ENCODE data around the gene UBR1. TPM values are rescaled to one million over a fixed set of nuclear protein-coding genes. Genes with fewer than 3 reads are reported as not detected.

The UBR1 gene
- total RNA-seq, 1 experiment from 2014 or later = 18.9 TPM

DNA sequence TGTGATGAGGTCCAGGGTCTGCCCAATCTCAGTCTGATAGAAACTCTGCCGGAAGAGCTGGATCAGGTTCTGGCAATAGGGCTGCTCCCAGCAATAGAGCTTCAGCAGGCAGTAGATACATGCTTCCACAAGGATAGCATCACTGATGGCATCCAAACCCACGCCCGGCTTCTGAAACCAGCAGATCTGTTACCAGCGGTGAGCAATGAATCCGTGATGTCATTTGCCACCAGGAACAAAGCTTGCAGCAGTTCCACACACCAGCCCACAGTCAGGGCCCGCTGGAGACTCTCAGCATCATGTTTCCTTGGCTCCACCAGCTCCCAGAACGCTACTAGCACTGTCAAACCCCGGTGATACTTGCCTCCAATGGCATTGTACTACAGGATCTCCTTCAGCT is 166.0 kb downstream of the UBR1 start (continued):
- TF ChIP-seq OVOL2 (CRISPR knock-in tag; IDR thresholded peaks at IDR 0.05; ENCODE audit: borderline replicate concordance) (no peak), MYBL2 (CRISPR knock-in tag; IDR thresholded peaks at IDR 0.05) (no peak), IRF2 (CRISPR knock-in tag; IDR thresholded peaks at IDR 0.05; ENCODE audit: borderline replicate concordance, low read depth) (no peak), SMAD4 (CRISPR knock-in tag; IDR thresholded peaks at IDR 0.05) (no peak), ELF4 (CRISPR knock-in tag; IDR thresholded peaks at IDR 0.05; ENCODE audit: low read depth) (no peak)
- TF ChIP-seq, protein P1, sequence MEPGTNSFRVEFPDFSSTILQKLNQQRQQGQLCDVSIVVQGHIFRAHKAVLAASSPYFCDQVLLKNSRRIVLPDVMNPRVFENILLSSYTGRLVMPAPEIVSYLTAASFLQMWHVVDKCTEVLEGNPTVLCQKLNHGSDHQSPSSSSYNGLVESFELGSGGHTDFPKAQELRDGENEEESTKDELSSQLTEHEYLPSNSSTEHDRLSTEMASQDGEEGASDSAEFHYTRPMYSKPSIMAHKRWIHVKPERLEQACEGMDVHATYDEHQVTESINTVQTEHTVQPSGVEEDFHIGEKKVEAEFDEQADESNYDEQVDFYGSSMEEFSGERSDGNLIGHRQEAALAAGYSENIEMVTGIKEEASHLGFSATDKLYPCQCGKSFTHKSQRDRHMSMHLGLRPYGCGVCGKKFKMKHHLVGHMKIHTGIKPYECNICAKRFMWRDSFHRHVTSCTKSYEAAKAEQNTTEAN (CRISPR knock-in tag; IDR thresholded peaks at IDR 0.05) = no peak
- TF ChIP-seq, protein P2, sequence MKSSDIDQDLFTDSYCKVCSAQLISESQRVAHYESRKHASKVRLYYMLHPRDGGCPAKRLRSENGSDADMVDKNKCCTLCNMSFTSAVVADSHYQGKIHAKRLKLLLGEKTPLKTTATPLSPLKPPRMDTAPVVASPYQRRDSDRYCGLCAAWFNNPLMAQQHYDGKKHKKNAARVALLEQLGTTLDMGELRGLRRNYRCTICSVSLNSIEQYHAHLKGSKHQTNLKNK (CRISPR knock-in tag; IDR thresholded peaks at IDR 0.05) = no peak

- Mint-ChIP-seq H3K36me3 (no peaks in the 10 kb centered on the region), H3K27me3 (ENCODE audit: low read depth) (no peaks in the 10 kb centered on the region), H3K4me1 (no peaks in the 10 kb centered on the region), H3K9me3 (peaks cover 6% of the 10 kb centered on the region; the same call in 1 of the 2 replicates), H3K27ac (no peak overlapping the region), H3K4me3 (no peak overlapping the region)
- ATAC-seq = no peak
- TF ChIP-seq NR3C1 (CRISPR knock-in tag; conservative IDR thresholded peaks at IDR 0.05; ENCODE audit: low read depth) (no peak), NFE2L1 (CRISPR knock-in tag; IDR thresholded peaks at IDR 0.05) (no peak), HMGA2 (CRISPR knock-in tag; IDR thresholded peaks at IDR 0.05) (no peak)
- TF ChIP-seq, protein P1 (CRISPR knock-in tag; IDR thresholded peaks at IDR 0.05) = no peak
- TF ChIP-seq, protein P3, sequence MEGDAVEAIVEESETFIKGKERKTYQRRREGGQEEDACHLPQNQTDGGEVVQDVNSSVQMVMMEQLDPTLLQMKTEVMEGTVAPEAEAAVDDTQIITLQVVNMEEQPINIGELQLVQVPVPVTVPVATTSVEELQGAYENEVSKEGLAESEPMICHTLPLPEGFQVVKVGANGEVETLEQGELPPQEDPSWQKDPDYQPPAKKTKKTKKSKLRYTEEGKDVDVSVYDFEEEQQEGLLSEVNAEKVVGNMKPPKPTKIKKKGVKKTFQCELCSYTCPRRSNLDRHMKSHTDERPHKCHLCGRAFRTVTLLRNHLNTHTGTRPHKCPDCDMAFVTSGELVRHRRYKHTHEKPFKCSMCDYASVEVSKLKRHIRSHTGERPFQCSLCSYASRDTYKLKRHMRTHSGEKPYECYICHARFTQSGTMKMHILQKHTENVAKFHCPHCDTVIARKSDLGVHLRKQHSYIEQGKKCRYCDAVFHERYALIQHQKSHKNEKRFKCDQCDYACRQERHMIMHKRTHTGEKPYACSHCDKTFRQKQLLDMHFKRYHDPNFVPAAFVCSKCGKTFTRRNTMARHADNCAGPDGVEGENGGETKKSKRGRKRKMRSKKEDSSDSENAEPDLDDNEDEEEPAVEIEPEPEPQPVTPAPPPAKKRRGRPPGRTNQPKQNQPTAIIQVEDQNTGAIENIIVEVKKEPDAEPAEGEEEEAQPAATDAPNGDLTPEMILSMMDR (IDR thresholded peaks at IDR 0.05) = no peak
- TF ChIP-seq, protein P4, sequence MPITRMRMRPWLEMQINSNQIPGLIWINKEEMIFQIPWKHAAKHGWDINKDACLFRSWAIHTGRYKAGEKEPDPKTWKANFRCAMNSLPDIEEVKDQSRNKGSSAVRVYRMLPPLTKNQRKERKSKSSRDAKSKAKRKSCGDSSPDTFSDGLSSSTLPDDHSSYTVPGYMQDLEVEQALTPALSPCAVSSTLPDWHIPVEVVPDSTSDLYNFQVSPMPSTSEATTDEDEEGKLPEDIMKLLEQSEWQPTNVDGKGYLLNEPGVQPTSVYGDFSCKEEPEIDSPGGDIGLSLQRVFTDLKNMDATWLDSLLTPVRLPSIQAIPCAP (CRISPR knock-in tag; IDR thresholded peaks at IDR 0.05) = no peak
- CTCF ChIA-PET = interaction anchor here (2.2 kb wide), 1 partner anchor 11 kb away, joined by 7 read pairs; no protein-coding TSS in a partner anchor
- POLR2A ChIA-PET = no interaction called here
- no peak for DNase-seq (ENCODE audit: low spot score)
Observed at GRCh38 chr15:42937143-42937542, 168.7 kb downstream of the UBR1 start.

DNA sequence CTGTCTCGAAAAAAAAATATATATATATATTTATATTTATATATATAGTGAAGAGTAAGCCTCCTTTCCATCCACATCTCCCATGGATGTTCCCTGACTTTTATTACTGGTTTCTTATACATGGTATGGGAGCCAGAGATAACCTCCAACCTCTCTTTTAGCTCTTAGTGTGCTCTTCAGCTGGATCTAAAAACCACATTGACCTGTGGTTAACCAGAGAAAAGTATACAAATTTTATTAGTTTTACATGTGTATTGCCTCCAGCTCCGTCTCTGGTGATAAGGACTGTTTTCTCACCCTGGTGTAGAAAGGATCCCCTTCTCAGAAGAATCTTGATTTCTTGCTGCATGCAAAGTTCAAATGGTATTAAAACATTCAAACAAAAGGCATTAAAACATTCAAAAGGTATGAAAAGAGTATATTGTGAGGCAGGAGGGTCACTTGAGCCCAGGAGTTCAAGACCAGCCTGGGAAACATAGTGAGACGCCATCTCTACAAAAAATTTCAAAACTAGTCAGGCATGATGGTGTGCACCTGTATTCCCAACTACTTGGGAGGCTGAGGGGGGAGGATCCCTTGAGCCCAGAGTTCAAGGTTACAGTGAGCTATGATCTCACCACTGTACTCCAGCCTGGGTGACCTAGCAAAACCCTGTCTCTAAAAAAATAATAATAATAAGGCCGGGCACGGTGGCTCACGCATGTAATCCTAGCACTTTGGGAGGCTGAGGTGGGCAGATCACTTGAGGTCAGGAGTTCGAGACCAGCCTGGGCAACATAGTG is 171.8 kb downstream of the UBR1 start:
- no peak overlapping the region for H3K4me3 Mint-ChIP-seq
- H3K9me3 Mint-ChIP-seq = peaks cover 6% of the 10 kb centered on the region; the same call in 1 of the 2 replicates
- H3K27ac Mint-ChIP-seq = peak overlapping the region; percentile 70; the same call in 1 of the 2 replicates
- no peak for TF ChIP-seq CBFB (CRISPR knock-in tag; IDR thresholded peaks at IDR 0.05; ENCODE audit: low read depth)
- no peak for TF ChIP-seq ZBTB21 (CRISPR knock-in tag; IDR thresholded peaks at IDR 0.05; ENCODE audit: borderline replicate concordance)
- ATAC-seq = no peak
- no peaks in the 10 kb centered on the region for H3K4me1 Mint-ChIP-seq
- no peak for DNase-seq (ENCODE audit: low spot score)
- POLR2A ChIA-PET = no interaction called here
- CTCF ChIA-PET = interaction anchor here (3.3 kb wide), 1 partner anchor 133 kb away, joined by 12 read pairs; no protein-coding TSS in a partner anchor
- no peaks in the 10 kb centered on the region for H3K27me3 Mint-ChIP-seq (ENCODE audit: low read depth)
- no peaks in the 10 kb centered on the region for H3K36me3 Mint-ChIP-seq
